ENCODE measurements around the gene COL6A5. TPM values are rescaled to one million over a fixed set of nuclear protein-coding genes. Genes with fewer than 3 reads are reported as not detected.

Gene COL6A5
- total RNA-seq, 1 experiment from 2014 or later: 0.32 TPM

DNA sequence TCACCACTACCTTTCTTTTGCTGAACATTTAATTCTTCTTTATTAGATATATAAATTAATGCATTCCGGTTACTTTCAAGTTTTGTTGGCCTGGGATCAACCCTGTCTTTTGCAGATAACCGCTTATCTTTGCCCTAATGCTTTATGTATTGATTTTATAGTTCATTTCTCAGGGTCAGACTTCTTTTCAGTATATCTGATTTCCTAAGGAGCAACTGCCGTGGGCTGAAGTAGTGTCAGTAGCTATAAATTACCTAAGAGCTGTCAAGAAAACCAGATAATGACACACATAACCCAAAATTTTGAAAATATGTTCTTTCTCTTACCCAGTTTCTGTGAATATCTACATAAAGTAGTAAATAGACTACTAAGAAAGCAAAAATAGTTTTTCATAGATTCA is 38.0 kb downstream of the COL6A5 start:
- intact Hi-C loops (cut with micrococcal nuclease; ENCODE audit: unreplicated experiment): no loop called here
- no peak for TF ChIP-seq EZH2 (IDR thresholded peaks at IDR 0.05; ENCODE audit: borderline replicate concordance, low read depth, low read length, poor library complexity, severe bottlenecking)
- TF ChIP-seq, protein P1, sequence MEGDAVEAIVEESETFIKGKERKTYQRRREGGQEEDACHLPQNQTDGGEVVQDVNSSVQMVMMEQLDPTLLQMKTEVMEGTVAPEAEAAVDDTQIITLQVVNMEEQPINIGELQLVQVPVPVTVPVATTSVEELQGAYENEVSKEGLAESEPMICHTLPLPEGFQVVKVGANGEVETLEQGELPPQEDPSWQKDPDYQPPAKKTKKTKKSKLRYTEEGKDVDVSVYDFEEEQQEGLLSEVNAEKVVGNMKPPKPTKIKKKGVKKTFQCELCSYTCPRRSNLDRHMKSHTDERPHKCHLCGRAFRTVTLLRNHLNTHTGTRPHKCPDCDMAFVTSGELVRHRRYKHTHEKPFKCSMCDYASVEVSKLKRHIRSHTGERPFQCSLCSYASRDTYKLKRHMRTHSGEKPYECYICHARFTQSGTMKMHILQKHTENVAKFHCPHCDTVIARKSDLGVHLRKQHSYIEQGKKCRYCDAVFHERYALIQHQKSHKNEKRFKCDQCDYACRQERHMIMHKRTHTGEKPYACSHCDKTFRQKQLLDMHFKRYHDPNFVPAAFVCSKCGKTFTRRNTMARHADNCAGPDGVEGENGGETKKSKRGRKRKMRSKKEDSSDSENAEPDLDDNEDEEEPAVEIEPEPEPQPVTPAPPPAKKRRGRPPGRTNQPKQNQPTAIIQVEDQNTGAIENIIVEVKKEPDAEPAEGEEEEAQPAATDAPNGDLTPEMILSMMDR (conservative IDR thresholded peaks at IDR 0.05; ENCODE audit: low read depth, low read length): no peak
- Histone ChIP-seq H3K27me3 (replicated peaks; ENCODE audit: insufficient read depth, low read depth, low read length, poor library complexity) (no peaks in the 10 kb centered on the region), H3K27ac (ENCODE audit: low read depth, low read length, poor library complexity, severe bottlenecking) (no peak overlapping the region), H3K36me3 (ENCODE audit: insufficient read depth, low read length, poor library complexity, severe bottlenecking) (no peaks in the 10 kb centered on the region), H3K4me1 (ENCODE audit: insufficient read depth, low read length, poor library complexity, severe bottlenecking) (no peaks in the 10 kb centered on the region), H3K9me3 (ENCODE audit: low read depth, low read length, poor library complexity, severe bottlenecking) (no peaks in the 10 kb centered on the region), H3K4me3 (ENCODE audit: low read depth, low read length, poor library complexity, severe bottlenecking) (no peak overlapping the region)
- CTCF ChIA-PET: no interaction called here
- POLR2A ChIA-PET (ENCODE audit: low non-redundant PET): no interaction called here
- no peak for DNase-seq (ENCODE audit: low spot score)
- BruUV-seq (replicated peaks): no TSS peak

DNA sequence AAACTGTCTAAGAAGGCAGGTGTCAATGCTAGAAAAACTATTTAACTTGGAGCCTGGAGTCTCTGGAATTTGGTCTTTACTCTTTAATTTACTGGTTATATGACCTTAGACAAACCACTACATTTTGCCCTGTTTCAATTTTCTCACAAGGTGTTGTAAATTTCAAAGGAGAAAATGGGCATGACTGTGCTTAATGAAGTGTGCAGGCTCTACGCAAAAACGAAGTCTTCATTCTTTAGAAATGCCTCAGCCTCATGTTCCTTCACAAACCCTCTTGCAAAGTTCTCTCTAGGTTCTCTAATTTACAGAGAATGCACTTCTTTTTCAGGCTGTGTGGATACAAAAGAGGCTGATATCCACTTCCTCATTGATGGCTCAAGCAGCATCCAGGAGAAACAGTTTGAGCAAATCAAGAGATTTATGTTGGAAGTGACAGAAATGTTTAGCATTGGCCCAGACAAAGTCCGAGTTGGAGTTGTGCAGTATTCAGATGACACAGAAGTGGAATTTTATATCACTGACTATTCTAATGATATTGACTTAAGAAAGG is 39.1 kb downstream of the COL6A5 start:
- CTCF ChIA-PET: no interaction called here
- intact Hi-C loops (cut with micrococcal nuclease; ENCODE audit: unreplicated experiment): no loop called here
- H3K4me3 ChIP-seq (ENCODE audit: low read depth, low read length, poor library complexity, severe bottlenecking): no peak overlapping the region
- H3K4me1 ChIP-seq (ENCODE audit: insufficient read depth, low read length, poor library complexity, severe bottlenecking): no peaks in the 10 kb centered on the region
- H3K27me3 ChIP-seq (replicated peaks; ENCODE audit: insufficient read depth, low read depth, low read length, poor library complexity): no peaks in the 10 kb centered on the region
- H3K9me3 ChIP-seq (ENCODE audit: low read depth, low read length, poor library complexity, severe bottlenecking): no peaks in the 10 kb centered on the region
- DNase-seq (ENCODE audit: low spot score): no peak
- no peak overlapping the region for H3K27ac ChIP-seq (ENCODE audit: low read depth, low read length, poor library complexity, severe bottlenecking)
- BruUV-seq (replicated peaks): no TSS peak
- H3K36me3 ChIP-seq (ENCODE audit: insufficient read depth, low read length, poor library complexity, severe bottlenecking): no peaks in the 10 kb centered on the region
- POLR2A ChIA-PET (ENCODE audit: low non-redundant PET): interaction anchor here (0.6 kb wide), 1 partner anchor 10 kb away, joined by 4 read pairs; no protein-coding TSS in a partner anchor
- no peak for TF ChIP-seq EZH2 (IDR thresholded peaks at IDR 0.05; ENCODE audit: borderline replicate concordance, low read depth, low read length, poor library complexity, severe bottlenecking)
- TF ChIP-seq, protein P1 (conservative IDR thresholded peaks at IDR 0.05; ENCODE audit: low read depth, low read length): no peak

DNA sequence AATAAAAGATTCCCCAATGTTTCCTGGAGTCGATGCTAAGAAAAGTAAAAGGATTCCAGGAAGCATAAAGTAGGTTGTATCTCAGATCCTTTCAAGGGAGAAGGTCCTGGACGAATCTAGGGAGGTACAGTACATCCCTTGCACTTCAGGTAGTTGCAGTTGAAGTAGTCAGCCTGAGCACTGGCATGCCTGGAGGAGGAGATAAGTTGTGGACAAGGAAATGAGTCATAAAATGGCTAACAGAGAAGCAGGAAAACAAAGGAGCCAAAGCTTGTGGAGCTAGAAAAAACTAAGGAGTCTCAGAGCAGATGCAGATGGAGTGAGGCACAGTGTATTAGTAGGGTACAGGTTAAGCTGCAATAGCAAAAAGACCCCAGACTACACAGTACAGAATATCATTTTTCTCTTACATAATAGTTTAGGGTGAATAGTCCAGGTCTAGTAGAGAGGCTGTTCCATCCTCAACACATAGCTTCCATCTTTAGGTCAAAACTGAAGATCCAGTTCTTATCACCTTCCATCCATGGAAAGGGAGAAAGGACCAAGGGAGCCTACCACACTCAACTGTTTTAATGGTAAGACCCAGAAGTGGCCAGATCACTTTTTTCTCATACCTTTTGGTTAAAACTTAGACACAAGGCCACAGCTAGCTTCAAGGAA is 41.3 kb downstream of the COL6A5 start:
- Histone ChIP-seq H3K9me3 (ENCODE audit: low read depth, low read length, poor library complexity, severe bottlenecking) (no peaks in the 10 kb centered on the region), H3K27me3 (replicated peaks; ENCODE audit: insufficient read depth, low read depth, low read length, poor library complexity) (no peaks in the 10 kb centered on the region), H3K4me3 (ENCODE audit: low read depth, low read length, poor library complexity, severe bottlenecking) (no peak overlapping the region), H3K4me1 (ENCODE audit: insufficient read depth, low read length, poor library complexity, severe bottlenecking) (no peaks in the 10 kb centered on the region), H3K36me3 (ENCODE audit: insufficient read depth, low read length, poor library complexity, severe bottlenecking) (no peaks in the 10 kb centered on the region), H3K27ac (ENCODE audit: low read depth, low read length, poor library complexity, severe bottlenecking) (no peak overlapping the region)
- ChIA-PET CTCF (no interaction called here), POLR2A (ENCODE audit: low non-redundant PET) (no interaction called here)
- TF ChIP-seq, protein P1 (conservative IDR thresholded peaks at IDR 0.05; ENCODE audit: low read depth, low read length): no peak
- no peak for TF ChIP-seq EZH2 (IDR thresholded peaks at IDR 0.05; ENCODE audit: borderline replicate concordance, low read depth, low read length, poor library complexity, severe bottlenecking)
- intact Hi-C loops (cut with micrococcal nuclease; ENCODE audit: unreplicated experiment): no loop called here
- DNase-seq (ENCODE audit: low spot score): no peak
- no TSS peak for BruUV-seq (replicated peaks)

All from A673 (cell line).